Measurements from ENCODE around the gene COL28A1. TPM values are rescaled to one million over a fixed set of nuclear protein-coding genes. Genes with fewer than 3 reads are reported as not detected.
A peak's percentile ranks its signal among the peaks of the same experiment; 100 is the strongest.

COL28A1 gene
- total RNA-seq (2014; rRNA removed; shearing (Covaris generic)): under 0.01 TPM in 1 of 2 replicates, not detected in the other

DNA sequence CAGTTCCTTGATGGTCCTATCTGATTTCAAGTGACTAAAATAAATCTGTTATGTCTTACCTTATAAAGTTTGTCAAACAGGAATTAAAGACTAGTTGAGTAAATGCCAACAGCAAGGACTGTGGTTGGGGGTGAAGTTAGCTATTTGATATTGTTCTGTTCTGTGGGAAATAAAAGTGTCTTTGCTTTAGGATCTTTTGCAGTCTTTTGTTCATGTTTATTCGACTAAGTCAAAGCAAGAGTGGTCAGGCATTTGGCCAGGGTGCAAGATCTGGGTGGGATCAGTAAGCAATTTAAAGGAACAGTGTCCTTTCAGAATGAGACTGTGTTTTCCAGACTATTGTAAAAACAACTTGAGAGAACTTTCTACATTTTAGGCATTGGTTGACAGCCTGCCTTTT lies at the start of gene COL28A1:
COL28A1 (minus strand) TSS at position 183 of the 400 bp plus-strand sequence. CDS start 2,998 bp downstream, outside the sequence.
- DNase-seq (ENCODE audit: low read depth): no peak

DNA sequence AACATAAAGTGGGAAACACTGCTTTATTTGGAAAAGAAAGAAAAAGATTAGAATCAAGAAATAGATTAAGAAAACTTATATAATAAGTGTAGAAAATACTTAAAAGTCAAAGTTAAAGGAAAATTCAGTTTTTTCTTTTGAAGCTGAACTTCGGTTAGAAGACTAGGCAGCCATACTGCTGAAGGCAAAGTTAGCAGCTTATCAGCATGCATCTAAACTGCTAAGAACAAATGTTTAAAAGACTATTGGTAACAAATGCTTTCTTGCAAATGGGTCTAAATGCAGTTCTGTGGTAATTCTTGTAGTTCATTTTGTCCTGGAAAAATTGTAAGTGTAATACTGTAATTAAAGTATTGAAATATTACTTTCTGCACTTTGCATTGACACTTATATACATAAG lies 49.0 kb upstream of the COL28A1 start:
- DNase-seq (ENCODE audit: low read depth): no peak

DNA sequence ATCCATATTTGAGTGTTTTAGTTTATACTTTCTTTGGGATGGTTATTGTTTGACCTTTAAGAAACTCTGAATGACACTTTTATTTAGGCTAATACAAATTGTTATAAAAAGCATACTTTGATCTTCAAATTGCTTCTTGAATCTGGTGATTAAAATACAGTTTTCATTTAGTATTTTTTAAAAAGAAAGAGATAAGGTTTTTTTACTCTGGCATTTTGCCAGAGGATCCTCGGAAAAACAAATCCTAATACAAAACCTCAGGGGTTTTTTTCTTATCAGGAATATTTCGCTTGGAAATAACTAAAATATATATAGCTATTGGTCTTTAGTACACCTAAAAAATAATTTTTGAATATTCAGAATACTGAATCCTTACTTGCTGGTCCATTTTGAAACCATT lies 48.1 kb upstream of the COL28A1 start:
- no peak for DNase-seq (ENCODE audit: low read depth)

DNA sequence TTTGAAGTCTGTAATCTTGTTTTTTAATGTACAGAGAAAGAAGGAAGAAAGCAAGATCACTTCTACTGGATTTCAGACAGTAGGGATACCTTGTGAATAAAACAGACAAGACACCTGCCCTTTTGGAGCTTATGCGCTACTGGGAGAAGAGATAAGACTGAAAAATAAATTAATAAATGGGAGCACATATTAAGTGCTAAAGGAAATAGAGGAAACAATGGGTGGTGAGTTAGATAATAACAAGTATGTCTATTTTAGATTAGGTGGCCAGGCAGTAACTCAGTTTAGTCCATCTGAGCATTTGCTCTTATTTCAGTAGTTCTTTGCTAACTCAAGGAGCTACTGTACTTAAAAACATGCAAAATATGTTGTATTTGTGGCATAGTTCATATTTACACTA lies 46.9 kb upstream of the COL28A1 start:
- no peak for DNase-seq (ENCODE audit: low read depth)

DNA sequence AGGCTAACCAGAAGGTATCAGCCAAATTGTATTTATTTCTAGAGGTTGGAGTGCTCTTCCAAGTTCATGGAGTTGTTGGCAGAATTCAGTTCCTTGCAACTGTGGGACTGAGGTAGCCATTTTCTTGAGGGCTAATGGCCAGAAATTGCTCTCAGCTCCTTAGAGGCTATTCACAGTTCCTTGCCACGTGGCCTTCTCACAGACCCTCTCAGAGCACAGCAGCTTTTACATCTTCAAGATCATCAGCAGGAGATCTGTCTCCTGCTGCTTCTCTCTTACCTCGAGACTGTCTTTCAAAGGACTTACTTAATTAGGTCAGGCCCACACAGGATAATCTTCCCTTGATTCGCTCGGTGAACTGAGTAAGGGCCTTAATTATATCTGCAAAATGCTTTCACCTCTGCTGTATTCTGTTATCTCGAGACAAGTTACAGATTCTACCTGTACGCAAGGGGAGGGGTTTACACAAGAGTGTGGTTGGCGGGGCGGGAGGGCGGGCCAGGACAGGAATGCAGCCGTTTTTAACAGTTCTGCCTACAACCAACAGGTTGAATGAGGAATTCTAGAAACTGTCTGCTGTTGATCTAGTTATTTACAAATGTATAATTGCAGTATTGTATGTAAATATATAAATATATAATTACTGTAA lies 46.0 kb upstream of the COL28A1 start:
- no peak for DNase-seq (ENCODE audit: low read depth)

DNA sequence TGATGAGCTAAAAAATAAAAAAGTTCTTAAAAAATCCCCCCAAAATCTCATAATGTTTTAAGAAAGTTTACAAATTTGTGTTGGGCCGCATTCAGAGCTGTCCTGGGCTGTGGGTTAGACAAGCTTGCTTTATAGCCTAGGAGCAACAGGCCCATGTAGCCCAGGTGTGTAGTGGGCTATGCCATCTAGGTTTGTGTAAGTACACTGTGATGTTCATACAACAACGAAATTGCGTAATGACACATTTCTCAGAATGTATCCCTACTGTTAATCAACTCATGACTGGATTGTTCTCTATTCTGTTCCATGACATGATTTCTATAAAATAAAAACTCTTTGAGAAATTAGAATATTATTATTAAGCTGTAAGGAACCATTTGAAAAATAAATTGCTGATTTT lies 44.0 kb upstream of the COL28A1 start:
- DNase-seq (ENCODE audit: low read depth): no peak

DNA sequence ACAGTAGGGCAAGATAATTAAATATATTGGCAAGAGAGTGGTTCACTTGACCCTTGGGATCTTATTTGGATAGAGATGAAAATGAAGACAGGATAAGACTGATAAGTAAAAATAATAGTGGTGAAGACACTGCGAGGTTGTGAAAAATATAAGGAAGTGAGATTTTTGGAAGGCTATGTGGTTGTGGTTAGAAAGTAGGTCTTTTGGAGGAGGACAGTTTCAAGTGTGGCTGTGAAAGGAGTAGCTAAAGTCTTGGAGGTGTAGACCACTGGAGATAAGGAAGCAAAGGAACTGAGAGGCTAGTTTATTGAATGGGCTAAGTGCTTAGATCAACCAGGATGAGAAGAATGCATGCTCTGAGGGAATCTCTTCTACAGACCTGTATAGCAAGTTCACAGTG lies 42.2 kb upstream of the COL28A1 start:
- DNase-seq (ENCODE audit: low read depth): no peak

DNA sequence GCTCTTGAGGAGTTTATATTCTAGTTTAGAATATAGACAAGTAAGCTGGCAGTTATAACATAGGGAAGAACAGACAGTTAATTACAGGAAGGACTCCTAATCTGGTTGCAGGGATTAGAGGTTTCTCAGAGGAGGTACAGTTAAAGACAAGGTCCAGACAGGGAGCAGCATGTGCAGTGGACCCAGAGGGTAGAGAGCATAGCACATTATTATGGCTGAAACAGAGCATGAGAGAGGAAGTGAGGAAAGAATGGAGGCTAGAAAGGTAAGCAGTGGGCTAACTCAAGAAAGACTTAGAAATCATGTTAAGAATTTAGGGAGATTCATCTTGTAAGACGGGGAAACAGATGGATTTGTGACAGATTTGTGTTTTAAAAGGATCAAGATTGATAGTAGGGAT lies 40.7 kb upstream of the COL28A1 start:
- DNase-seq (ENCODE audit: low read depth): no peak

DNA sequence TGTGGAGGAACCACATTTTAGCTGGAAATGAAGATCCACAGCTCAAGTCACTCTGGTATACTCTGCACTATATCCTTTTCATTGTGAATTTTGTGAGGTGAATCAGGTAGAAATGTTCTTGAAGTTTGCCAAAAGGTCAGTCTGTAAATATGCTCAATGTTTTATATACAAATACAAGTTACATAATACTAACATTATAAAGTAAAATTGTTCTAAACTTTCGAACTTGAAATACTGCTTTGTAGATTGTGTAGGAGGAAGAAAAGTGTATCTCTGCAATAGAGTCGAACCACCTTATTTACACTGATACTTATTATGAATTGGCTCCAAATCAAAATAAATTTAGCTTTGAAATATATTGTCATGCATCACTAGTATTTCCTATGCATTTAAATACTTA lies 38.0 kb upstream of the COL28A1 start:
- DNase-seq (ENCODE audit: low read depth): no peak

DNA sequence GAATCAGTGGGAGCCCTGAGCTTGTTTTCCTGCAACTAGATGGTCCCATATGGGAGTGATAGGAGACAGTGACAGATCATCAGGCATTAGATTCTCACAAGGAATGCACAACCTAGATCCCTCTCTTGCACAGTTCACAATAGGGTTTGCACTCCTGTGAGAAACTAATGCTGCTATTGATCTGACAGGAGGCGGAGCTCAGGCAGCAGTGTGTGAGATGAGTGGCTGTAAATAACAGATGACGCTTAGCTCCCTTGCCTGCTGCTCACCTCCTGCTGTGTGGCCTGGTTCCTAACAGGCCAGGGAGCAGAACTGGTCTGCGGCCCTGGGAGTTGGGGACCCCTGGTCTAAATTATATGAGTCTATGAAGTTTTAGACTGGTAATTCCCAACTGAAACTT lies 34.9 kb upstream of the COL28A1 start:
- no peak for DNase-seq (ENCODE audit: low read depth)

DNA sequence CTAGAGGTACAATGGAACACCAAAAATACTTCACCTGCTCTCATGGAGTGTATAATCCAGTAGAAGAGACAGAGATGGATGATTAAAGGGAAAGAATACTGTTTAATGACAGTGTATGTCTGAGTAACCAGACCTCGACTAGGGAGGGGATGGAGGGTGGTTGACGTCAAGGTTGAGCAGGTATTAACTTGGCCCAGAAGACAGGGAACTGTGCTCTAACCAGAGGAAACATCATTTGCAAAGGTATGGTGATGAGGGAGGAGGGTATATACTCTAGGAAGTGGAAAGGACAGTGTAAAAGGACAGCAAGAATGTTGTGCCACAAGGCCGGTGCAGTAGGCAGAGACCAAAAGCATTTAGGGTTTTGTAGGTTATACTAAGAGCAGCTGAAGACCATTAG lies 33.9 kb upstream of the COL28A1 start:
- DNase-seq (ENCODE audit: low read depth): no peak

DNA sequence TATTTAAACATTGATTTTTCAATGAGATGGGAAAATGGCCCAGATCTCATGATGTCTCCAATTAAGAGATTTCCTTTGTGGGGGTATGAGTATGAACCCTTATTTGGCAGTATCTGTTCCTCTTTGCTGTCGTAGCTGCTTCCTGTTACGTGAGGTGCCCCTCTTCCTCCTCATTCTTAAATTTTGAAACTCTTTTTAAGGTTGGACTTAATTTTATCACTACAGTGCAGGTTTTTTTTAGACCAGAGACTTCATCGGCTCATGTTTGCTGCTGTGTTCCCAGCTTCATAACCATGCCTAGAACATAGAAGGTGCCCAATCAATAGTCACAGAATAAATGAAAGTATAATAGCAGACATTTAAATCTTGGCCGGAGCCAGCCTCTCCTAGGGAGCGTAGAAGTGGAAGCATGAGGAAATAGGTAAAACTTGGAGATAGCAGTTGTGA lies 33.4 kb upstream of the COL28A1 start:
- no peak for DNase-seq (ENCODE audit: low read depth)

DNA sequence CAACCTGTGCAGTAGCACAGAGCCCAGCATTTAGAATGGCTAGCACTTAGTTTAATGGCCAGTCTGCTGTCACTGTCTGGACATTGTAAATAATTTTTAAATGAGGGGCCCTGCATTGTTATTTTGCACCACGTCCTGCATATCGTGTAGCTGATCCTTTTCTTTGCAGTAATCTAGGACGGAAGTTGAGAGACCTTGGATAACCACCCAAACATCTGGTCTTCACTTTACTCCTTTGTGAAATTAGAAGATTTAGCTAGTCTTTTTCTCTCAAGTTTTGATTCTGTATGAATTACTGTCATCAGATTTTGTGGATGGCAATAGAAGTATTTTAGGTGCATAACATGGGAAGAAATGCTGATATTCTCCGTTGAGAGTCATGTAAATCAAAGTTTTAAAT lies 32.9 kb upstream of the COL28A1 start:
- DNase-seq (ENCODE audit: low read depth): no peak

DNA sequence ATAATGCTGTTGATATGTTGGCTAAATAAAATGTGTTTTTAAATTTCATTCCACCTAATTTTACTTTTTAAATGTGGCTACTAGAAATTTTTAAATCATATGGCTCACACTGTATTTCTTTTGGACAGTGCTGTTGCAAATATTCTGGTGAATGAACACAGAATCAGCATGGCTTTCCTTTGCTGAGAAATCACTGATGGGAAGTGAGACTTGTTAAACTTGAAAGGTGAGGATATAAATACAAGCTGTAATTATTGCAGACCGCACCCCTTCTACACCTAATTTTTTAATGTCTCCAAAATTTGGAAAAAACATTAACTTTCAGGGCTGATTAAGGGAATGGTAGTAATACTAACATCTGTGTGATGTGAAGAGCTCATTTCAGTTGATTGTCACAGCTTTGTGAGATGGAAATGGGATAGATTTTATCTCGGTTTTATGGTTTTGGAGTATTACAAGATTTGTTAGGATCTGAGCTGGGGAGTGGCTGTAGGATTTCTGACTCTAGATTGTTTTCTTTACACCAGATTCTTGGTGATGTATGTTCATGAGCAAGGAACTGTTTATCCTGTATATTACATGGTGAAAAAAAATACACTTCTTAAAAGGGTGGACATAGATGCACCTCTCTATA lies 32.3 kb upstream of the COL28A1 start:
- no peak for DNase-seq (ENCODE audit: low read depth)

DNA sequence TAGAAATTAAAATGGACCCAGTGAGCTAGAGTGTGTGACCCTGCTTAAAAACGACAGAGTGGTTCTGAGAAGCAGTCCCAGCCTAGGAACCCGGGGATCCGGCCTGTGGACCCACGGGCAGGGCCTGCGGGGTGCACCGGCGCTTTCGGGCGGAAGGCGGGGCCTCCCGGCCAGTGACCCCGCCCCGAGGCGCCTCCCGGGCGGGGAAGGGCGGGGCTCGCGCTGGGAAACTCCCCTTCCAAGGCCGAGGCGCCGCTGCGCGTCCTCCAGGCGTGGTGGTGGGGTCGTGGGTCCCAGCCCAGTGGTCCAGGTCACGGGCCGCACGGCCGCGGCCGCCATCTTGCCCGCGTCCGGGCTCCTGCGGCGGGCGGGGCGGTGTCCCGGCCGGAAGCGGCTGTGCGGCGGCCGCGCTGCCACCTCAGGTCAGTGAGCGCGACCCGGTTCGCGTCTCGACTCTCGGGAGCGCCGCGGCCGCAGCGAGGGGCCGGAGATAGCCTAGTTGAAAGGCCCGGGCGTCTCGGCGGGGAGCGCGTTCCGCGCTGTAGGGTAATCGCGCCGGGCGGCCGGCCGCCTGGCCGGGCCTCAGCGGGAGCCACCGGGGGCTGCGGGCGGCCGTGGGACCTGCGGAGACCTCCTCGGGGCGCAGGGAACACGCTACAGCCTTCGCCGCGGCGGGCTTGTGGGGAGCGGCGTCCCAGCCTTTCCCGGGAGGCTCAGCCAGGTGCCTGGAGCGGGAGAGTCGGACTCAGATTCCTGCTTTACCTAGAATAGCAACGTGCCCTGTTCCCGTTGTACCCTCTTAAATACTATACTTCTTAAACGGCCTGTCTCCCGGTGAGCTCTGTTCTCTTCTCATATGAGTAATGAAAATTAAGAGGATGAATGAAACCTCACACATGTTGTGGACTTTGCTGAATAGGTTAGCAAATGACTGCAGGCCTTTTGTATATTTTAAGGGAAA lies 31.3 kb upstream of the COL28A1 start, which contains the start of gene MIOS:
MIOS (plus strand) TSS at position 234 of the 961 bp plus-strand sequence. CDS start 5,592 bp downstream, outside the sequence.
- peak; percentile 85 for DNase-seq (ENCODE audit: low read depth)

DNA sequence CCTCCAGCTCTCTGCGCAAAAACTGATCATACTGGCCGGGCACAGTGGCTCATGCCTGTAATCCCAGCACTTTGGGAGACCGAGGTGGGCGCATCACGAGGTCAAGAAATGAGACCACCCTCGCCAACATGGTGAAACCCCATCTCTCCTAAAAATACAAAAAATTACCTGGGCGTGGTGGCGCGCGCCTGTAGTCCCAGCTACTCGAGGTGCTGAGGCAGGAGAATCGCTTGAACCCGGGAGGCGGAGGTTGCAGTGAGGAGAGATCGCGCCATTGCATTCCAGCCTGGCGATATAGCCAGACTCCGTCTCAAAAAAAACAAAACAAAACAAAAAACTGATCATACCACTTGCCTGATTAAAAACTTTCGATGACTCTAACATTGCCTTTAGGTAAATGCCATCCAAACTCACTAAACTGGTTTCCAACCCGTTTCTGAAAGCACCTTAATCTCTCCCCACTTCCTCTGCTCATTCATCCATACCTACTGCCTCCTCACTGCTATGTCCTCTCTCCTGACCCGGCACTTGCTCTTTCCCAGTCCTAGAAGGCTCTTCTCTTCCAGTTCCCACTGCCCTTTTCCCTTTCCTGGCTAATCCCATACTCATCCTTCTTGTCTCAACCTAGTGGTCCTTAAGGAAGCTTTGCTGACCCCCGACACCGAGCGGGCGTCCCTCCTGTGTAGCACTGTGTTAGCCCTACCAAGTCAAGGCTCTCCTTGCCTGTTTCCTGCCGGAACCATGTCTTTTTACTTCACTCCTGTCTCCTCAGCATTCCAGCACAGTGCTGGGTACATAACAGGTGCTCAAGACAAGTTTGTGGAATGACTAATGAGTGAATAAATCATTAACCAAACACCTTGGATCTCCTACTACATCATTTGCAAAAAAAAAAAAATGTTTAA lies 30.3 kb upstream of the COL28A1 start:
- no peak for DNase-seq (ENCODE audit: low read depth)

DNA sequence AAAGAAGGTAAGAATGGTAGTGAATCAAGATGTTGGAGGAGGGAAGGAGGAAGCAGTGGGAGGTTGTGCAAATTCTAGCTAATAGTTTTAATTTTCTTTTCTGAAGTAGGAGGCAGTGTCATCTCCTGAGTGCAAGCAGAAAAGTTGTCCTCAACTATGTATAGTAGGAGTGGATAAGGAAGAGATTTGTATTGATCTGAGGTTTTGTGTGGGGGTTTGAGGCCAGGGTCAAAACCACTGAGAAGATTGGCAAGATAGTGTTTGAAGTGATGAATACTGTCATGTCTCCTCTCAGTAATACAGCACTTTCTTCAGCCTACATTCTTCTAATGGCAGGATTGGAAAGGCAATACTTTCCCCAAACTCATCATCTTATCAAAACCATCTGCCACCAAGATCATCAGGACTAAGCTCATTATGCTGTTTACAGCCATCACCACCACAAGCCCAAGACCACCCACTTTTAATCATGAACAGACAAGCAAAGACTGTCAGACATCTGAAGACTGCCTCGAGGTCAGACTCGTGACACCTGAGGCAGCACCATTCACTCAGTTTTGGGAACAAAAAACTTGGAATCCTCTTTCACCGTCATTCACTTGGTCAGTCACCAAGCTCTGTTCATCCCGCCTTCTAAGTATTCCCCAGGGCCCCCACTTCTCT lies 29.5 kb upstream of the COL28A1 start:
- DNase-seq (ENCODE audit: low read depth): no peak

DNA sequence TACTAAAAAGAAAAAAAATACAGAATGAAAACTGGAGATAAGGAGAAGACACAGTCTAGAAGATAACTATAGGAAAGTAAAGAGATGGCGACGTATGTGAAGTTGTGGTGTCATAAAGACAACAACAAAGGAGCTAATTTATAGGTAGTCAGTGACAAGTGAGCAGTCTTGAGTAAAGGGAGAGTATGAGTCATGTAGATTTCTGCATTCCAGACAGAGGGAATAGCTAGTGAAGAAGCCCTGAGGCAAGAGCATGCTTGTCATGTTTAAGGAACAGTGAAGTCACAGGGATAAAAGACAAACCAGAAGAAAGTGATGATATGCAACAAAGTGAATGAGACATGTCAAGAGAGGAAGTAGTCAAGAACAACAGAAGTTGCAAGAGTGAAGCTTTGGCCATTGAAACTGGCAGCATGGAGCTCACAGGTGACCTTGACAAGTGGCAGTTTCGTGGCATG lies 28.7 kb upstream of the COL28A1 start:
- peak; percentile 94 for DNase-seq (ENCODE audit: low read depth)

DNA sequence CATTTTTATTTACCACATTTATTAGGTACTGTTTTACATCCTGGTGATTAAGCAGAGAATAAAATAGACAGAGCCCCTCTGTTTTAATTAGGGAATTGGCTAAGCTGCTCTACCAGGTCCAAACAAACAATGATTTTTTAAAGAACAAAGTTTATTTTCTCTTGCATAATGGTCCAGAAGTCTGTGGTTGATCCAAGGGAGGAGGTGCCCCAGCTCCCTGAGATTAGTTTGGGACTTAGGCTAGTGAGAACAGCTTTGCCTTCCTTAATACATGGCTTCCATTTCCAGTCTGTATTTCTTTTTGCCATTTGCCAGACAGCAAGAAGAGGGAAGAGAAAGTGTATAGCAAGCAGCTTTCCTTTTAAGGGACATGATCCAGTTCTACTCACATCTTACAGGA lies 28.1 kb upstream of the COL28A1 start:
- DNase-seq (ENCODE audit: low read depth): no peak

DNA sequence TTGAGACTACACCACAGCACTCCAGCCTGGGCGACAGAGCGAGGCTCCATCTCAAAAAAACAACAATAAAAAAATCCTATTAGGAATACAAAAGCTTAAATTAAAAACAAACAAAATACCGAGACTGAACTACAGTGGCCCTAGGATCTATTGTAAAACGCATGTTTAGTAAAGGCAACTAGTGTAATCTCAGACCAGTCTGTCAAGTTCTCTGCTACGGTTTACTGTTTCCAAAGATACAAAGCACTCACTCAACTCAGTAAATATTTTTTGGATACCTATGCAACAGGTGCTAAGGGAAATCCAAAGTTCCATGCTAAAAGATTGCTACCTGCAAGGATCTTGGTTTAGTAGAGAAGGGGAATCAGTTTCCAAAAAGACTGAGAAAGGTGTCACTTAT lies 27.6 kb upstream of the COL28A1 start:
- DNase-seq (ENCODE audit: low read depth): no peak

DNA sequence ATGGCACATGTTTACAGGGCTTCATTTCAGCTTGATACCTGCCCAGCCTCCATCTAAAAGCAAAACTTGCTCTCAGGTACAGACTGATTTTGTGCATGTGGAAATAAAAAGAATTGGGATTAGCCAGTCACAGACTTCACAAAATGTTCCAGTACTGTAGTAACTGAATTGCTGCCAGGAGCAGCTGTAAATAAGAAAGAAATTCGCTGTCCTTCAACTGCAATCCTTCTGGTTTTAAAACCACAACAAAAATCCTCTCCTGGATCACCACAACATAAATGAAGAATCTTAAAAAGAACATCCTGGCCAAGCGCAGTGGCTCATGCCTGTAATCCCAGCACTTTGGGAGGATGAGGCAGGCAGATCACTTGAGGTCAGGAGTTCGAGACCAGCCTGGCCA lies 27.1 kb upstream of the COL28A1 start:
- peak; percentile 35 for DNase-seq (ENCODE audit: low read depth)
